ENCODE results near the gene CTU1.

DNA sequence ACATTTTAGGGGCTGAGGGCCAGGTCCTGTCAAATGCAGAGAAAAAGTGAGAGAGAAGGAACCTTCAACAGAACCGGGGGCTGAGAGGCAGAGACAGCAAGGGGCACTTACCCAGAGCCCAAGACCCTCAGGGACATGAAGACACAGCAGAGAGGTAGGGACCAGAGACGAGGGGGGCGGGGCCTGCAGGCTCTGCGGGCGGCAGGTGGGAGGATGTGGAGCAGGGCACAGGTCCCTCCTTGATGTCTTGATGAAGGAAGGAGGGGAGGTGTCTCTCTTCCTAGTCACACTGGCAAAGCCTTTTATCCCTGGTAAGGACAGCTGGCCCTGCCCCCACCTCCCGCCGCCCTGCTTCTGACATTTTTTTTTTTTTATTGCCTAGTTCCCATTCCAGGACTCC, 25.6 kb downstream of the CTU1 start, which contains the start of gene KLK14:
- no peak for TF ChIP-seq EZH2phosphoT487 (IDR thresholded peaks at IDR 0.05; ENCODE audit: borderline replicate concordance, low read depth, low read length)
- TF ChIP-seq, protein P1, sequence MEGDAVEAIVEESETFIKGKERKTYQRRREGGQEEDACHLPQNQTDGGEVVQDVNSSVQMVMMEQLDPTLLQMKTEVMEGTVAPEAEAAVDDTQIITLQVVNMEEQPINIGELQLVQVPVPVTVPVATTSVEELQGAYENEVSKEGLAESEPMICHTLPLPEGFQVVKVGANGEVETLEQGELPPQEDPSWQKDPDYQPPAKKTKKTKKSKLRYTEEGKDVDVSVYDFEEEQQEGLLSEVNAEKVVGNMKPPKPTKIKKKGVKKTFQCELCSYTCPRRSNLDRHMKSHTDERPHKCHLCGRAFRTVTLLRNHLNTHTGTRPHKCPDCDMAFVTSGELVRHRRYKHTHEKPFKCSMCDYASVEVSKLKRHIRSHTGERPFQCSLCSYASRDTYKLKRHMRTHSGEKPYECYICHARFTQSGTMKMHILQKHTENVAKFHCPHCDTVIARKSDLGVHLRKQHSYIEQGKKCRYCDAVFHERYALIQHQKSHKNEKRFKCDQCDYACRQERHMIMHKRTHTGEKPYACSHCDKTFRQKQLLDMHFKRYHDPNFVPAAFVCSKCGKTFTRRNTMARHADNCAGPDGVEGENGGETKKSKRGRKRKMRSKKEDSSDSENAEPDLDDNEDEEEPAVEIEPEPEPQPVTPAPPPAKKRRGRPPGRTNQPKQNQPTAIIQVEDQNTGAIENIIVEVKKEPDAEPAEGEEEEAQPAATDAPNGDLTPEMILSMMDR (conservative IDR thresholded peaks at IDR 0.05; ENCODE audit: low read length) = no peak
